Hippocampal formation (tissue), 2 donors: Measurements from ENCODE around the gene CBX1.
A peak's percentile ranks its signal among the peaks of the same experiment; 100 is the strongest.
"Not testable (repeated sequence)": the region's sequence is repeated elsewhere in the genome, so short reads cannot be mapped to it uniquely, and the experiment has no call there.

ENCODE experiments used
- DNase-seq, 2 donors: peaks; one replicate each; lab custom pipeline; 2025; lab: John Stamatoyannopoulos, UW

Gene CBX1

DNA sequence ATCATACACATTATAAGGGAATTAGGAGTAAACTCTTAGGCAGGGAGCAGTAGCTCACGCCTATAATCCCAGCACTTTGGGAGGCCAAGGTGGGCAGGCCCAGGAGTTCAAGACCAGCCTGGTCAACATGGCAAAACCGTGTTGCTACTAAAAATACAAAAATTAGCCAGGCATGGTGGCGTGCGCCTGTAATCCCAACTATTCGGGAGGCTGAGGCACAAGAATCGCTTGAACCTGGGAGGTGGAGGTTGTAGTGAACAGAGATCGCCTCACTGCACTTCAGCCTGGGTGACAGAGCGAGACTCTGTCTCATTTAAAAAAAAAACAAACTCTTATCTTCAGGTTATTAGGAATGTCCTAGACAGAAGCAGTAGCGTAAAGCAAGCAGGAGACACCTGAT is 28.5 kb downstream of the CBX1 start:
- not testable (repeated sequence) for DNase-seq

DNA sequence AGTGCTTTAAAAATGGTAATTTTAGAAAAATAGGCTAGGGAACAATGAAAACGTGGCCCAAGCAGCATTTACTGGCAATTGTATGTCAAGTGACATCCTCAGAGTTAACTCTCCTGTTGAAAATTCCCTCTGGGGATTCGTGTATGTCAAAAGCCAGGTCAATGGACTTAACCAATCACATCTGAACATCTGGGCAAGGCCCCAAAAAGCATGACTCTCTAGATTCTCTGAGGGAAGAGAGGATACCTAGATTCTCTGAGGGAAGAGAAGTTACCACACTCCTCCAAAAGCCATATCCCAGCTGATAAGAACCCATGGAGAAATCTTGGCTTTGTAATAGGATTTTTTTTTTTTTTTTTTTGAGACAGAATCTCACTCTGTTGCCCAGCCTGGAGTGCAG is 29.6 kb downstream of the CBX1 start:
- DNase-seq = no peak

DNA sequence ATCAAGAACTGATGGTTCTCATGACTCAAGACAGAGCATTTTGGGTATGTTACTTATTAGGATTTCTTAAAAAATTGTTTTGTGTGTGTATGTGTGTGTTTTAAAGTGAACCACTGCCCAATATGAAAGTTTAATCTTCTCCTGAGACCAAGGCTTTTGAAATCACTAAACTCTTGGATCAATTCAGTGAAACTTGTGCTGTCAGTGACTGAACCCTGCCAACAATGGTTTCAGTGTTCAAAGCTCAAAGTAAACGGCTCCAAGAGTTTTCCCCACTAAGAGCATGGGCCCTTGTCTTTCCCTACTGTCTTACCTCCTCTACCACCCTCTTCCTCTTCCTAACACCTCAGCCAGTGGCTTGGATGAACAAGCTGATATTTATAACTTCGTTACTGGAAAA is 31.1 kb downstream of the CBX1 start:
- no peak for DNase-seq

DNA sequence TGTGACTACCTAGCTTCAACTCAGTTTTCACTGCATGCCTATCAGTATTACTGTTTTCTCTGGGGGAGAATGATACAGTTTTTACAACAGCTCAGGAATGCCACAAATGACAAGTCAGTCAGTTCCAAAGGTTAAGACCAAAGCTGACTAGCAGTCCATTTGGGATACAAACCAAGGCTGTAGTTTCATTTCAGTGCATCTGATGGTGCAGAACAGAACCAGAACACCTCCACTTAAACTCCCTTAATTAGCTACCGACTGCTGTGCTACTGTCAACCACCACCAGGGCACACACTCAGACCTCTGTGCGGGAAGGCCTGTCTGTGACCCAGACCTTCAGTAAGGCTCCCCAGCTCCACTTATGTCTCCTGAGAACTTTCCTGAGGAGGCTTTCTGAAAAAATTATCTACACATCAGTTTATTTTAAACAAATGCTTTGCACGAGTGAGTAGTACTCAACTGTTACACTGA is 32.8 kb downstream of the CBX1 start:
- DNase-seq = no peak

DNA sequence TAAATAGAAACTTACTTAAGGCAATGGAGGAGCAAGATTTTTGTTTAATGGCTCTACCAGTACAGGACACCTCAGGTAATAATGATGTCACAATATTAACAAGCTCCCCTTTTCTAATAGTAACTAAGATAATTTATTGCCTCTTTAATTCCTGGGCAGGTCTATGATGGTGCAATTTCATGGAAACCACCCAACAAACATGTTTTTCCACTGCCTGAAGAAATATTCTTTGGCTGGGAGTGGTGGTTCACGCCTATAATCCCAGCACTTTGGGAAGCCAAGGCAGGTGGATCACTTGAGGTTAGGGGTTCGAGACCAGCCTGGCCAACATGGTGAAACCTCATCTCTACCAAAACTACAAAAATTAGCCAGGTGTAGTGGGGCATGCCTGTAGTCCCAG is 33.5 kb downstream of the CBX1 start:
- not testable (repeated sequence) for DNase-seq

DNA sequence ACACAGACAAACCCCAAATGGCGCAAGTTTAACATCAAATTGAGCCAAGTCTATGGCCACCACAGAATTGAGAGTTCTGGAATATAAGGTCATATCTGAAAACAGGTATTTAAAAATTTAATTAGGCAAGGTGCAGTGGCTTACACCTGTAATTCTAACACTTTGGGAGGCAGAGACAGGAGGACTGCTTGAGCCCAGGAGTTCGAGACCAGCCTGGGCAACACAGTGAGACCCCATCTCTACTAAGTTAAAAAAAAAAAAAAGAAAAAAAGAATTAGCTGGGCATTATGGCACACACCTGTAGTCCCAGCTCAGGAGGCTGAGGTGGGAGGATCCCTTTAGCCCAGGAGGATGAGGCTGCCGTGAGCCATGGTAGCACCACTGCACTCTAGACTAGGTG is 34.0 kb downstream of the CBX1 start:
- DNase-seq = no peak

DNA sequence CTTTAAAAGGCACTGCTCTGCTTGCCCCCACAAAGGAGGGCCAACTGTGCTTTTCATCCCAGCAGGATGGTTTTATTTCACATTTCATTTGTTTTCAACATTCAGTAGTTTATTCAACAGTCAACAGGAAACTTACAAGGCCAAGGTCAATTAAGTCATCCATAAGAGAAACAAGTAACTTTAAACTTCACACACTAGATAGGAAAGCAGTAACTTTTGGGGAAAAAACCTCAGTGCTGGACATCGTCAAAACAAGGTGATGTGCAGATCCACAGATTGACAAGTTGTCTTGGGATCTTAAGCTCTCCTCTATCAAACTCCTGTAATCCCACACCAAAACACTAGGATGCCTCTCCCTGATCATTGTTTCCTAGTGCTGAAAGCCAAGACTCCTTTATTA is 34.6 kb downstream of the CBX1 start:
- DNase-seq = no peak

DNA sequence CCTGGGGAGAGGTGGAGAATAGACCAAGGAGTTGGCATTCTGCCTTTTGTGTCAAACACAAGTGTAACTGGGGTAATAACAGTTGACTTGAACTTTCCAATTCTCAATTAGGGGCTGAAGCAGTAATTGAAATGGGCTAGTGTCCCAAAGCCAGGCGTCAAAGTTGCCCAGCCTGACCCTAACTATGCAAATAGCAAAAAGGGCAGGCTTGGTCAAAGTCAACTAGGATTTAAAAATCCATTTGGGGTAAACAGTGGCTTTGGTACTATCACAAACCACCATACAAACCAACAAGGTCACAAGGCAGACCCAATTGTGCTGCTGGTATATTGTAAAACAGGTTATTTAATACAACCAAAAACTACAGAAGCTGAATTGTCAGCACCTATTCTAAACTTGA is 35.1 kb downstream of the CBX1 start:
- DNase-seq = no peak

DNA sequence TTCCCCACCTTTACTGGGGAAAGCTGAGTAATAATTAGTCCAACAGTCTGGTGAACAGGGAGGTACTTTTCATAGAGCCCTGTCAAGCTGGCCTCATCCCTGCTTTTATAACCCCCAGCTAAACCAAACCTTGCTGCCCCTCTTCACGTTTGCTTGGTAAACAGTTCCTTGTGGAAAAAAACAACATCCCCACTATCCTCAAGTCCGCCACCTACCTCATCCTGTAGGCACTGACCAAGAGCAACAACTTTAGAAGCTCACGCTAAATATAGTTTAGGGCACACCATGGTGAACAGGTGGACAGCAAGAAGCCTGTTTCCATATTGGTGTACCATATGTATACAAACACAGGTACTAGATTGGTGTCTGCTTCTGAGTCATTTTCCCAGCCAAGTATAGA is 36.6 kb downstream of the CBX1 start:
- no peak for DNase-seq

DNA sequence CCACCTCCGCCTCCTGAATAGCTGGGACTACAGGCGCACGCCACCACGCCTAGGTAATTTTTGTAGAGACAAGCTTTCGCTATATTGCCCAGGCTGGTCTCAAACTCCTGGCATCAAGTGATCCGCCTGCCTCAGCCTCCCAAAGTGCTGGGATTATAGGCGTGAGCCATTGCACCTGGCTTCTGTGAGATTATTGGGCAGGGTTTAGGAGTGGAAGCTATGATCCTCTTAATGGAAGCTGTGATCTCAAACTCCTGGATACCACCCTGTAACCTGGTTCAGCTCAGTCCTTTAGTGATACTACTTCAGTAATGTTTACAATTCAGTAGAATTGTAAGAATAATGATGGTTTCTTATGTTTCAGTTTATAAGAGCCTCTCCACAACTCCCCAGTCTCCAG is 39.0 kb downstream of the CBX1 start:
- no peak for DNase-seq

DNA sequence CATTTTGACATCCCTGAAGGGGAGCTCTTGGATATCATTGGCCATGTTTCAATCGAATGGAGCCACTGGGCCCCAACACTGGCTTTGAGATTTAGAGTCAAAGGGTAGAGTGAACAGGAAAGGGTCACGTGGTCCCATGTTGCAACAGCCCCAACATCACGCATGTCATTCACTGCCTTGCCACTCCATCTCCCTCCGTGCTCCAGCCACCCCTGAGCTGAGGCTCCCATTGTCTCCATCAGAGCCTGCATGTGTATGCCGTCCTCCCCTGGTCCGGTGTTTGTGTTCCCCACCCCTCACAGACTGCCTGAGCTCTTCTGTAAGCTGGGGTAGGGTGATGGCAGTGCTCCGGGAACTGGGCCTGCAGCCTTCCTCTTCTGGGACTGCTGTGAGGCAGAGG is 41.0 kb downstream of the CBX1 start:
- DNase-seq = no peak

DNA sequence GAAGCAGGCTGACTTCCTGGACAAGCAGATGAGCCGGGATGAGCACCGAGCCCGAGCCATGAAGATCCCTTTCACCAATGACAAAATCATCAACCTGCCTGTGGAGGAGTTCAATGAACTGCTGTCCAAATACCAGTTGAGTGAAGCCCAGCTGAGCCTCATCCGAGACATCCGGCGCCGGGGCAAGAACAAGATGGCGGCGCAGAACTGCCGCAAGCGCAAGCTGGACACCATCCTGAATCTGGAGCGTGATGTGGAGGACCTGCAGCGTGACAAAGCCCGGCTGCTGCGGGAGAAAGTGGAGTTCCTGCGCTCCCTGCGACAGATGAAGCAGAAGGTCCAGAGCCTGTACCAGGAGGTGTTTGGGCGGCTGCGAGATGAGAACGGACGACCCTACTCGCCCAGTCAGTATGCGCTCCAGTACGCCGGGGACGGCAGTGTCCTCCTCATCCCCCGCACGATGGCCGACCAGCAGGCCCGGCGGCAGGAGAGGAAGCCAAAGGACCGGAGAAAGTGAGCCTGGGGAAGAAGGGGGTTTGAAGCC is 42.1 kb downstream of the CBX1 start:
- DNase-seq = no peak

DNA sequence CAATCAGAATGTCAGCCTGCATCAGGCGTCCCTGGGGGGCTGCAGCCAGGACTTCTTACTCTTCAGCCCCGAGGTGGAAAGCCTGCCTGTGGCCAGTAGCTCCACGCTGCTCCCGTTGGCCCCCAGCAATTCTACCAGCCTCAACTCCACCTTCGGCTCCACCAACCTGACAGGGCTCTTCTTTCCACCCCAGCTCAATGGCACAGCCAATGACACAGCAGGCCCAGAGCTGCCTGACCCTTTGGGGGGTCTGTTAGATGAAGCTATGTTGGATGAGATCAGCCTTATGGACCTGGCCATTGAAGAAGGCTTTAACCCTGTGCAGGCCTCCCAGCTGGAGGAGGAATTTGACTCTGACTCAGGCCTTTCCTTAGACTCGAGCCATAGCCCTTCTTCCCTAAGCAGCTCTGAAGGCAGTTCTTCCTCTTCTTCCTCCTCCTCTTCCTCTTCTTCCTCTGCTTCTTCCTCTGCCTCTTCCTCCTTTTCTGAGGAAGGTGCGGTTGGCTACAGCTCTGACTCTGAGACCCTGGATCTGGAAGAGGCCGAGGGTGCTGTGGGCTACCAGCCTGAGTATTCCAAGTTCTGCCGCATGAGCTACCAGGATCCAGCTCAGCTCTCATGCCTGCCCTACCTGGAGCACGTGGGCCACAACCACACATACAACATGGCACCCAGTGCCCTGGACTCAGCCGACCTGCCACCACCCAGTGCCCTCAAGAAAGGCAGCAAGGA is 42.7 kb downstream of the CBX1 start:
- DNase-seq = no peak

DNA sequence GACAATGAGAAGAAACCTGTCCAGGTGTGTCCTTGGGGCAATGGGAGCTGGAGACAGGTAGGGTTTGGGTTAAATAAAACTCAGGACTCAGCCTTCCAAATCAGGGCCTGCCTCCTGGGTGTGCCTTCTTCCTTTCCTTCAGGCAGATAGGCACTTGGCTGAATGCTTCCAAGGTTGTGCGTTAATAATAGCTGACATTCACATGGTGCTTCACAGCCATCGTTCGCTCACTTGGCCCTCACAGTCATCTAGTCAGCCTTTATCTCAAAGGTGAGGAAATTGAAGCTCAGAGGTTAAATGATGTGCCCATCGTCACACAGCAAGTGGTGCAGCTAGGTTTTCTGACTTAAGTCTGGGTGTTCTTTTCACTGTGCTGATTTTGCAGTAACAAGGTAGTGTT is 43.7 kb downstream of the CBX1 start:
- DNase-seq = no peak

DNA sequence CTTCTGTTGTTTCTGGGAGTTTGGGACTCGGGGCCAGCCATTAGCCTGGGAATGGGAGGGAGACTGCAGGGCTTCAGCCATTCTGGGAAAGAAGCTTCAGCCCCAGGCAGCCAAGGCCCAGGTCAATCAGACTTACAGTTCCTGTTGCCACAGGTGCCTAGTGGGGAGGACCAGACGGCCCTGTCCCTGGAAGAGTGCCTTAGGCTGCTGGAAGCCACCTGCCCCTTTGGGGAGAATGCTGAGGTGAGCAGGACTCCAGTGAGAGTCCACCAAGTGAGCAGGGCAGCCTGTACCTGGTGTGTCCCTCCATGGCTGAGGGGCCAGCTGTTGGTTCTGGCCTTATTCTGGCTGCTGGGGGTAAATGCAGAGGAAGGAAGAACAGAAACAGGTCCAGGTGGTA is 44.4 kb downstream of the CBX1 start:
- no peak for DNase-seq

DNA sequence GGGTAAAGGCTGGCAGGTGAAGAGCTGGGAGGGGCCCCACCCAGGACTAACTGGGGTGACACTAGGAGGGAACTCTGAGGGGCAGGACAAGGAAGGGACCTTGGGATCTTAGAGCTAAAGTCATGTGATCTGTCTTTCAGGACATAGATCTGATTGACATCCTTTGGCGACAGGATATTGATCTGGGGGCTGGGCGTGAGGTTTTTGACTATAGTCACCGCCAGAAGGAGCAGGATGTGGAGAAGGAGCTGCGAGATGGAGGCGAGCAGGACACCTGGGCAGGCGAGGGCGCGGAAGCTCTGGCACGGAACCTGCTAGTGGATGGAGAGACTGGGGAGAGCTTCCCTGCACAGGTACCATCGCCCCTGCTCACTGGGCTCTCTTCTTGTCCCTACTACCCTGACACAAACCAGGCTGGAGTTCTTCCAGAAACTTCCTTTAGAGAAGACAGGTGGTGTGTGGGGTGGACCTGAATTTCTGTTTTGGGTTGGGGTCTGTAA is 45.0 kb downstream of the CBX1 start:
- DNase-seq = no peak

DNA sequence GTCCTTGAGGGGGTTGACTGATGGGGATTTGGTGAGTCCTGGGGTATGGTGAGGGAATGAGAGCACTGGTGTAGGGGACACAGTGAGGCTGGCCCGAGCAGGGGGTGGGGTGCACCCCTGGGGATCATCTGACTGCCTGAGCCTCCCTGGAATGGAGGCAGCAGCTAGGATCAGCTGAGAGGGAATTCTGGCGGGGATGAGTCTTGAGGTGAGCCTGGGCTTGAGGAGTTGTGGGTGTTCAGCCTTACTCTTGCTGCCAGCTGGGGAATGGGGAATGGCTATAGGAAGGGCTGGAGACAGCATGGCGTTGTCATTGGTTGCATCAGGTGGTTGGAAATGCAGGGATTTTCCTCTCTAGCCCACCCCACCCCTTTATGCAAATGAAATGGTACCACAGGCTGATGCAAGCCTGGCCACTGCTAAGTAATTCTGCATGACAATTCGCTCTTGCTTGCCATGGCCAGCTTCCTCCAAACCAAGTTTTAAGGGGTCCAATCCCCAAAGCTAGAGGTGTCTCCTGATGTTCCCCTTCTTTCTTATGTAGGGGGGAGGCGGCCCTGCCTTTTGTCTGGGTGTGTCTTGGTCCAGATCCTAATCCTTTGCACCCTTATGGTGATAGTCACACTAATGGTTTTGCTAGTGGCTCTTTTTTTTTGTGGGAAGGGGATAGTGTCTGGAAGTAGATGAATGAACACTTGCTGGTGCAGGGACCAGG is 45.6 kb downstream of the CBX1 start:
- DNase-seq = no peak

DNA sequence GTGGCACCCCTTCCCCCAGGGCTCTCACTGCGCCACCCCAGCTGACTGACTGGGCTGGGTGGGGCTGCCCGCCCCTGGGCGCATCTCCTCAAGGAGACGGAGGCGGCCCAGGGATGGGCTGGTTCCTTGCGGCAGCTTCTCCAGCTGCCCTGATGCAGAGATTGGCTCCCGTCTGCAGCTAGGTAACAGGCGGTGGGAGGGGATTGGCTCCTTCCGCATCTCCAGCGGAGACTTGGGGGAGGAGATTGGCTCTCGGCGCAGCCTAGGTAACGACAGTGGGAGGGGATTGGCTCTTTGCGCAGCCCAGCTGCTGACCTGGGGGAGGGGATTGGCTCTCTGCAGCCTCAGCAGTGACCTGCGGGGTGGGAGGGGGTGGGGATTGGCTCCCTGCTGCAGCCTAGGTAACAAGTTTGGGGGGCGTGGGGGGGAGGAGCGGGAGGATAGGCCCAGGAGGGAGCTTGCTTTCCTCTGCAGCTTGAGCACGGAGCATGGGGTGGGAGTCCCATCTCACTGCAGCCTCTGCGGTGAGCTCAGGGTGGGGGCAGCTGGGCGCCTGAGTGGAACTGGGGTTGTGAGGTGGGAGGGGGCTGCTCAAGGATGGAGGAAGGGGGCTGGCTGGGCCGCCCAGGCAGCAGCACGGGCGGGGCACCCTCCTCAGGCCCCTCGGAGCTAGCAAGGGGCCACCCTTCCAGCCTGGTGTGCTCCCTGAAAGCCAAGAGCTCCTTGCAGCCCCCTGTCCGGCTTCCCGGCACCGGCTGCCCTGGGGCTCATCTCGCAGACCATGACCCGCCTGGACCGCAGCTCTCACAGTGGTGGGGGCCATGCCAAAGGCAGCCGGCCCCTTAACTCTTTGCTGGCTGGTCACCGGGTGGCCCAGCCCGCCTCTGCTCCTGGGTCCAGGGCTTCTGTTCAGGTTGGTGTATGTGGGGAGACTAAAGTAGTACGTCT is 46.8 kb downstream of the CBX1 start:
- DNase-seq = peak; percentile 55 to 66

DNA sequence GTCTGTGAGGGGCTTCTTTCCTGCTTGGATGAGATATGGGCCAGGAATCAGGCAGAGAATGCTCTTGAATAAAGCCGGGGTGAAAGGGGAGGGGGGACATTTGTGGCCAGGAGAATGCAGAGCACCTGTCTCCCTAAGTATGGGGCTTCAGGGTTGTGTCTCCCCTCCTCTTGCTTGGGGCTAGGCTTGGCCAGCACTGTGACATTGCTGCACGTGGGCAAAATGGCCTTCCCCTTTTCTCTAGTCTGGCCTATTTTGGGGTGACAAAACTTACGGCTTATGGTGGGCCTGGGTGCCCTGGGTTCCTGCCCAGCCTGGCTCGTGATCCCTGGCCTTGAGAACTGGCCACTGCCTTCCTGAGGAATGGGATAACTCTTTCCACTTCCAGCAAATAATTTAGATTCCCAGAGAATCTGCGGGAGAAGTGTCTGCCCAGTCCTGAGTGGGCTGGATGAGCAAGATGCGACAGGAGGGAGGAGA is 47.5 kb downstream of the CBX1 start:
- DNase-seq = no peak

DNA sequence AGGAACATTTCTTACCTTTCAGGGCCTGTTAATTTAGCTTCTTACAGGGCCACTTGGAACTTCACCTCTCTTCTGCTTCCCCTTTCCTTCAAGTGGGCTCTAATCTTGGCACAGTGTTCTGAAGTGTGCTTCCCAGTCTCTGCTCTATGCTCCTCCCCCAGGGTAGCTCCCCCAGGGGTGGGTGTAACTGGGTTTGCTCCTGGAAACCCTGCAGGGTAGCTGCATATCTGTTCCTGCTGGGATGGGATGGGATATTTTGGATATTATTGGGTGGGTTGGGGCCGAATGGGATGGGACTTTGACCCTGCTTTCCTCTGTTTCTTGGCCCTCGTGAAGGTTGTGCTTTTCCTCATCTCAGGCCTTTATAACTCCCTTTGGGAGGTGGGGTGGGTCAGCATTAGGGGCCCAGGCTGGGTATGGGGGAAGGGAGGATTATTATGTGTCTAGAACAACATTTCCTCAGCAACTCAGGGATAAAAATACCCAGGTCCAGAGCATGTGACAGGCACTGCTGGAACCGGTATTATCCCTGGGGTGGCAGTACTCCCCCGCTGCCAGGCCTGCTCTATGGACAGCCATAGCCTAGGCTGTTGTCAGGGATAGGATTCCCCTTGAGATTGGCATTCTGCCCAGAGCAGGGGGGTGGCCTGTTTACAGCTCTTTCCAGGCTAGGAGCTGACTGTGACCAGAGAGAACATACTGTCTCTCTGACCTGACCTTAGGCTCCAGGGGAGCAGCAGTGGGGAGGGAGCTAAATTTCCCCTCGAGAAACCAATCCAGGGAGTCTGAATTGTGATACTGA is 48.1 kb downstream of the CBX1 start:
- peak in 1 of 2 donors; percentile 42 for DNase-seq
